Neural cell (in vitro differentiated cells): ENCODE data around the gene KRT85. TPM values are rescaled to one million over a fixed set of nuclear protein-coding genes. Genes with fewer than 3 reads are reported as not detected.

Experiments used
- H2AFZ ChIP-seq: fragments of 200-600, 300-800 bp; sonication (generic), shearing (Covaris generic); 2 replicates; pipeline ENCODE4 v1.6.0; 2014; ENCODE audit warnings: low read depth, mild to moderate bottlenecking, antibody characterized with exemption, low read length, moderate library complexity
- H3F3A ChIP-seq: fragments of 200-600 bp; shearing (Covaris generic); 2 replicates; pipeline ENCODE4 v1.6.1; 2016; ENCODE audit warnings: mild to moderate bottlenecking, moderate library complexity, mixed read lengths, antibody characterized with exemption, low read length; ENCODE audit not compliant: insufficient read depth, poor library complexity, severe bottlenecking
- H3K27ac ChIP-seq: fragments of 200-600, 300-800 bp; sonication (generic), shearing (Covaris generic); 2 replicates; pipeline ENCODE4 v1.5.1; 2014; ENCODE audit warnings: mild to moderate bottlenecking, low read length, moderate library complexity
- H3K27me3 ChIP-seq: fragments of 300-800, 200-600 bp; sonication (generic), shearing (Covaris generic); 2 replicates; pipeline ENCODE4 v1.6.0; 2014; ENCODE audit warnings: mild to moderate bottlenecking, low read depth, low read length, moderate library complexity; ENCODE audit not compliant: insufficient read depth
- H3K36me3 ChIP-seq: fragments of 300-800, 200-600 bp; sonication (generic), shearing (Covaris generic); 2 replicates; pipeline ENCODE4 v1.5.1; 2014; ENCODE audit warnings: mild to moderate bottlenecking, antibody characterized with exemption, low read length, moderate library complexity; ENCODE audit not compliant: insufficient read depth
- H3K4me2 ChIP-seq: fragments of 300-800, 200-600 bp; sonication (generic), shearing (Covaris generic); 2 replicates; pipeline ENCODE4 v1.6.0; 2014; ENCODE audit warnings: mild to moderate bottlenecking, low read length
- H3K4me3 ChIP-seq: fragments of 300-800, 200-600 bp; sonication (generic), shearing (Covaris generic); 2 replicates; pipeline ENCODE4 v1.5.1; 2014; ENCODE audit warnings: mild to moderate bottlenecking, low read length, moderate library complexity
- H3K79me2 ChIP-seq: fragments of 200-600 bp; shearing (Covaris generic); replicated peaks from 2 replicates; pipeline ENCODE4 v1.6.0; 2014; ENCODE audit warnings: mild to moderate bottlenecking, low read length, moderate library complexity; ENCODE audit not compliant: insufficient read depth
- H3K9ac ChIP-seq: fragments of 300-800, 200-600 bp; sonication (generic), shearing (Covaris generic); 2 replicates; pipeline ENCODE4 v1.6.1; 2016; ENCODE audit warnings: mild to moderate bottlenecking, low read length, mixed read lengths
- H3K9me2 ChIP-seq: fragments of 200-600 bp; shearing (Covaris generic); 2 replicates; pipeline ENCODE4 v1.6.1; 2016; ENCODE audit warnings: mild to moderate bottlenecking, low read length, mixed read lengths; ENCODE audit not compliant: insufficient read depth
- H3K9me3 ChIP-seq: fragments of 200-600, 300-800 bp; sonication (generic), shearing (Covaris generic); 2 replicates; pipeline ENCODE4 v1.6.1; 2016; ENCODE audit warnings: mild to moderate bottlenecking, mixed run types, low read length, moderate library complexity, mixed read lengths
- H4K20me1 ChIP-seq: fragments of 200-600 bp; shearing (Covaris generic); 2 replicates; pipeline ENCODE4 v1.6.1; 2016; ENCODE audit warnings: mild to moderate bottlenecking, mixed run types; ENCODE audit not compliant: insufficient read depth
- CTCF ChIP-seq: fragments of 450-650 bp; IDR thresholded peaks from 2 replicates; pipeline ENCODE4 v1.5.1; 2014; ENCODE audit warnings: antibody characterized with exemption, mild to moderate bottlenecking, moderate library complexity; ENCODE audit not compliant: poor library complexity, severe bottlenecking
- EP300 ChIP-seq: fragments of 450-650 bp; conservative IDR thresholded peaks from 2 replicates; pipeline ENCODE4 v1.6.1; 2014; ENCODE audit warnings: antibody characterized with exemption, mild to moderate bottlenecking, moderate library complexity; ENCODE audit not compliant: poor library complexity, severe bottlenecking
- EZH2 ChIP-seq: fragments of 200-600, 300-800 bp; shearing (Covaris generic), sonication (generic); IDR thresholded peaks from 2 replicates; pipeline ENCODE4 v1.6.1; 2014; ENCODE audit warnings: antibody characterized with exemption, low read length, borderline replicate concordance, mild to moderate bottlenecking; ENCODE audit not compliant: insufficient read depth, poor library complexity, severe bottlenecking
- MXI1 ChIP-seq: fragments of 450-650 bp; conservative IDR thresholded peaks from 2 replicates; pipeline ENCODE4 v1.6.1; 2014; ENCODE audit warnings: antibody characterized with exemption, mild to moderate bottlenecking; ENCODE audit not compliant: poor library complexity, severe bottlenecking
- POLR2AphosphoS5 ChIP-seq: IDR thresholded peaks from 2 replicates; pipeline ENCODE4 v1.6.1; 2012
- RAD21 ChIP-seq: fragments of 450-650 bp; conservative IDR thresholded peaks from 2 replicates; pipeline ENCODE4 v1.6.1; 2014; ENCODE audit warnings: antibody characterized with exemption, mild to moderate bottlenecking, moderate library complexity
- SMC3 ChIP-seq: fragments of 450-650 bp; conservative IDR thresholded peaks from 2 replicates; pipeline ENCODE4 v1.6.1; 2014; ENCODE audit warnings: antibody characterized with exemption, mild to moderate bottlenecking, moderate library complexity; ENCODE audit not compliant: poor library complexity
- TAF1 ChIP-seq: IDR thresholded peaks from 2 replicates; pipeline ENCODE4 v1.6.1; 2012; ENCODE audit warnings: low read depth
- polyA plus RNA-seq: library from polyadenylated mRNA; depleted of rRNA; stranded (reverse); fragments of >200 nt; gene quantifications from 2 replicates; pipeline ENCODE4 v1.2.3, GENCODE V29; 2014
- TF ChIP-seq, protein P1 (sequence below): IDR thresholded peaks from 2 replicates; pipeline ENCODE4 v1.6.1; 2012; ENCODE audit warnings: borderline replicate concordance

The KRT85 gene
- polyA plus RNA-seq, 1 donor from 2014 or later = not detected

DNA sequence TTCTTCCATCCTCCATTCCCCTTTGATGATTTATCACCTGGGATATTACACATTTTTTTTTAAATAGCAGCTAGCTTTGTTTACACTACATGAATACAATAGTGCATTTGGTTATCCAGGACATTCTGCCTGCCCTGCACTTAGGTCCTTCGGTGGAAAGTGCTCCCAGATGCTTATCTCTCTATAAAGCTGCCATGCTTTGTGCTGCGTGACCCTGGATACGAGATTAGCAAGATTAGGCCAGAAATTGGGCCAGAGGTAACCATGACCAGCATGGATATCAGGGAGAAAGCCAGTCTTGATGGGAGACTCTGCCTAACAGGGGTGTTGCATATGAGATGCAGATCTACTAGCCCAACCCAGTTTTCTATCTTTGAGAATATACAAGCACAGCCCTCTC is 34.0 kb downstream of the KRT85 start:
- Histone ChIP-seq H4K20me1 (no peaks in the 10 kb centered on the region), H3K79me2 (no peaks in the 10 kb centered on the region), H3K4me2 (no peak overlapping the region), H3K9me2 (no peaks in the 10 kb centered on the region), H3K9ac (no peak overlapping the region), H3K9me3 (no peaks in the 10 kb centered on the region), H3K36me3 (no peaks in the 10 kb centered on the region), H3F3A (no peaks in the 10 kb centered on the region), H3K4me3 (no peak overlapping the region), H3K27ac (no peak overlapping the region), H3K27me3 (no peaks in the 10 kb centered on the region), H2AFZ (no peak overlapping the region)
- TF ChIP-seq RAD21 (no peak), SMC3 (no peak), MXI1 (no peak), TAF1 (no peak), POLR2AphosphoS5 (no peak), EZH2 (no peak), CTCF (no peak), EP300 (no peak)
- TF ChIP-seq, protein P1, sequence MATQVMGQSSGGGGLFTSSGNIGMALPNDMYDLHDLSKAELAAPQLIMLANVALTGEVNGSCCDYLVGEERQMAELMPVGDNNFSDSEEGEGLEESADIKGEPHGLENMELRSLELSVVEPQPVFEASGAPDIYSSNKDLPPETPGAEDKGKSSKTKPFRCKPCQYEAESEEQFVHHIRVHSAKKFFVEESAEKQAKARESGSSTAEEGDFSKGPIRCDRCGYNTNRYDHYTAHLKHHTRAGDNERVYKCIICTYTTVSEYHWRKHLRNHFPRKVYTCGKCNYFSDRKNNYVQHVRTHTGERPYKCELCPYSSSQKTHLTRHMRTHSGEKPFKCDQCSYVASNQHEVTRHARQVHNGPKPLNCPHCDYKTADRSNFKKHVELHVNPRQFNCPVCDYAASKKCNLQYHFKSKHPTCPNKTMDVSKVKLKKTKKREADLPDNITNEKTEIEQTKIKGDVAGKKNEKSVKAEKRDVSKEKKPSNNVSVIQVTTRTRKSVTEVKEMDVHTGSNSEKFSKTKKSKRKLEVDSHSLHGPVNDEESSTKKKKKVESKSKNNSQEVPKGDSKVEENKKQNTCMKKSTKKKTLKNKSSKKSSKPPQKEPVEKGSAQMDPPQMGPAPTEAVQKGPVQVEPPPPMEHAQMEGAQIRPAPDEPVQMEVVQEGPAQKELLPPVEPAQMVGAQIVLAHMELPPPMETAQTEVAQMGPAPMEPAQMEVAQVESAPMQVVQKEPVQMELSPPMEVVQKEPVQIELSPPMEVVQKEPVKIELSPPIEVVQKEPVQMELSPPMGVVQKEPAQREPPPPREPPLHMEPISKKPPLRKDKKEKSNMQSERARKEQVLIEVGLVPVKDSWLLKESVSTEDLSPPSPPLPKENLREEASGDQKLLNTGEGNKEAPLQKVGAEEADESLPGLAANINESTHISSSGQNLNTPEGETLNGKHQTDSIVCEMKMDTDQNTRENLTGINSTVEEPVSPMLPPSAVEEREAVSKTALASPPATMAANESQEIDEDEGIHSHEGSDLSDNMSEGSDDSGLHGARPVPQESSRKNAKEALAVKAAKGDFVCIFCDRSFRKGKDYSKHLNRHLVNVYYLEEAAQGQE = no peak

DNA sequence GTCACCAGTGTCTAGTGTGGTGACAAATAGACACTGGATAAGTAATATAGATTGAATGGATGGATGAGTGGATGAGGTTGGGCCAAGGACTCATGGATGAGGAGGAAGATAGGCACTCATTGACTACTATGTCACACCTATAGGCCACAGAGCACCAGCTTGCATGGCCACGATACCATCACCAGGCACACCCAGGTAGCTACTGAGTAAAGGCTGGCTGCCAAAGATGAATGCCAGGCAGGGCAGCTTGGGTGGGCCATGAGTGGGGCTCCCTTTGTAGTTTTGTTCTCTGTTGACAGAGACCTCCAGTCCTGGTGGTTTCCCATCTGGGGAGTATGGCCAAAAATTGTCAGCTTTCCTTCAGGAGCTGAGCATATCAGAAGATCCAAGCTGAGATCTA is 34.9 kb downstream of the KRT85 start:
- Histone ChIP-seq H3K27me3 (no peaks in the 10 kb centered on the region), H3K27ac (no peak overlapping the region), H3K9ac (no peak overlapping the region), H3K36me3 (no peaks in the 10 kb centered on the region), H3K4me2 (no peak overlapping the region), H3K4me3 (no peak overlapping the region), H2AFZ (no peak overlapping the region), H3K9me3 (no peaks in the 10 kb centered on the region), H3K9me2 (no peaks in the 10 kb centered on the region), H4K20me1 (no peaks in the 10 kb centered on the region), H3F3A (no peaks in the 10 kb centered on the region), H3K79me2 (no peaks in the 10 kb centered on the region)
- no peak for TF ChIP-seq EZH2
- TF ChIP-seq EP300 = no peak
- no peak for TF ChIP-seq CTCF
- no peak for TF ChIP-seq RAD21
- TF ChIP-seq MXI1 = no peak
- TF ChIP-seq, protein P1 = no peak
- TF ChIP-seq POLR2AphosphoS5 = no peak
- TF ChIP-seq TAF1 = no peak
- TF ChIP-seq SMC3 = no peak
